Fibroblast of lung (primary cell): ENCODE data around the gene RELCH. TPM values are rescaled to one million over a fixed set of nuclear protein-coding genes. Genes with fewer than 3 reads are reported as not detected.

Source experiments
- DNase-seq, 2 donors: peaks; one replicate each; pipeline versions ENCODE4 v3.0.0 to v3.0.0-alpha.2; 2010; ENCODE audit warnings: low read depth in 2 of 2
- H2AFZ ChIP-seq: 2 replicates; pipeline ENCODE4 v1.5.1; 2012; ENCODE audit warnings: low read length, control low read depth, inconsistent platforms
- H3K27ac ChIP-seq: 2 replicates; pipeline ENCODE4 v1.5.1; 2011; ENCODE audit warnings: low read length, control low read depth; ENCODE audit not compliant: insufficient read depth
- H3K27me3 ChIP-seq: 2 replicates; pipeline ENCODE4 v1.5.1; 2011; ENCODE audit warnings: mild to moderate bottlenecking, low read length; ENCODE audit not compliant: control insufficient read depth, insufficient read depth
- H3K36me3 ChIP-seq: 2 replicates; pipeline ENCODE4 v1.5.1; 2011; ENCODE audit warnings: low read length; ENCODE audit not compliant: control insufficient read depth, insufficient read depth
- H3K4me1 ChIP-seq: 2 replicates; pipeline ENCODE4 v1.5.1; 2011; ENCODE audit warnings: low read length; ENCODE audit not compliant: control insufficient read depth, insufficient read depth; ENCODE audit errors: extremely low read depth
- H3K4me2 ChIP-seq: 2 replicates; pipeline ENCODE4 v1.5.1; 2011; ENCODE audit warnings: low read length, control low read depth; ENCODE audit not compliant: insufficient read depth; ENCODE audit errors: extremely low read depth
- H3K4me3 ChIP-seq, 4 experiments: fragments of 200-600 bp in 1 of 4; sonication (generic) in 1 of 4; replicated peaks in 1 of 4; 2 replicates each; pipeline ENCODE4 v1.5.1; 2011 to 2016; ENCODE audit warnings: low read length in 4 of 4, low read depth in 3 of 4, mild to moderate bottlenecking in 3 of 4, control low read depth in 2 of 4, inconsistent platforms in 1 of 4, mixed read lengths in 1 of 4; ENCODE audit not compliant: insufficient read depth in 1 of 4; ENCODE audit errors: control extremely low read depth in 1 of 4
- H3K79me2 ChIP-seq: 2 replicates; pipeline ENCODE4 v1.5.1; 2012; ENCODE audit warnings: mild to moderate bottlenecking, low read length, inconsistent platforms; ENCODE audit not compliant: control insufficient read depth, insufficient read depth
- H3K9ac ChIP-seq: 2 replicates; pipeline ENCODE4 v1.5.1; 2011; ENCODE audit warnings: mild to moderate bottlenecking, low read length, control low read depth; ENCODE audit not compliant: insufficient read depth
- H3K9me3 ChIP-seq: 2 replicates; pipeline ENCODE4 v1.5.1; 2012; ENCODE audit warnings: low read depth, low read length; ENCODE audit not compliant: control insufficient read depth, insufficient read depth
- H4K20me1 ChIP-seq: 2 replicates; pipeline ENCODE4 v1.5.1; 2011; ENCODE audit warnings: low read length; ENCODE audit not compliant: control insufficient read depth, insufficient read depth; ENCODE audit errors: extremely low read depth
- CTCF ChIP-seq, 2 donors: IDR thresholded peaks in 1 of 2; conservative IDR thresholded peaks in 1 of 2; 1 replicate in 1 of 2; 2 replicates in 1 of 2; pipeline ENCODE4 v1.5.1; 2011 to 2012; ENCODE audit warnings: low read length in 2 of 2, control low read depth in 1 of 2, inconsistent platforms in 1 of 2, low read depth in 1 of 2, mild to moderate bottlenecking in 1 of 2
- EZH2 ChIP-seq: IDR thresholded peaks from 2 replicates; pipeline ENCODE4 v1.5.1; 2012; ENCODE audit warnings: low read length, control low read depth, mild to moderate bottlenecking; ENCODE audit errors: missing control alignments
- polyA plus RNA-seq, 2 donors: library from polyadenylated mRNA; depleted of rRNA in 1 of 2; stranded (reverse) in 1 of 2; unstranded in 1 of 2; fragments of >200 nt; gene quantifications; 2 replicates each; pipeline ENCODE4 v1.2.1, GENCODE V29; 2011 to 2012; ENCODE audit warnings: missing spikeins in 1 of 2
- total RNA-seq: library from RNA; depleted of rRNA; stranded (reverse); fragments of >200 nt; gene quantifications from 2 replicates; pipeline ENCODE4 v1.2.1, GENCODE V29; 2014

RELCH gene
- total and polyA plus RNA-seq, 2 donors (not counting 1 experiment from before 2014, with no cell fraction given), result 13.1 to 34.5 TPM

GRCh38 chr18:62242955-62243354 lies 55.9 kb downstream of the RELCH start:
- no peak for DNase-seq
- no peak for TF ChIP-seq CTCF (conservative IDR thresholded peaks at IDR 0.05 in 1 of 2, IDR thresholded peaks at IDR 0.05 in 1 of 2; ENCODE audit: low read depth in 1 of 2, low read length in 2 of 2)
- no peak for TF ChIP-seq EZH2
- no peaks in the 10 kb centered on the region for H3K9me3 ChIP-seq

GRCh38 chr18:62245177-62245576 lies 58.1 kb downstream of the RELCH start:
- no peak overlapping the region for H3K4me3 ChIP-seq
- no peak overlapping the region for H3K9ac ChIP-seq
- no peak overlapping the region for H3K4me2 ChIP-seq
- no peaks in the 10 kb centered on the region for H3K27me3 ChIP-seq
- no peaks in the 10 kb centered on the region for H3K9me3 ChIP-seq
- H2AFZ ChIP-seq, result no peak overlapping the region
- H3K36me3 ChIP-seq, result peaks cover 1% of the 10 kb centered on the region
- TF ChIP-seq EZH2, result no peak
- TF ChIP-seq CTCF (conservative IDR thresholded peaks at IDR 0.05 in 1 of 2, IDR thresholded peaks at IDR 0.05 in 1 of 2; ENCODE audit: low read depth in 1 of 2, low read length in 2 of 2), result no peak
- DNase-seq, result no peak
- H4K20me1 ChIP-seq, result no peaks in the 10 kb centered on the region
- H3K27ac ChIP-seq, result no peak overlapping the region
- H3K79me2 ChIP-seq, result no peaks in the 10 kb centered on the region
- H3K4me1 ChIP-seq, result no peaks in the 10 kb centered on the region

More at GRCh38 chr18:62242955-62243354, 55.9 kb downstream of the RELCH start:
- Histone ChIP-seq H3K27me3 (no peaks in the 10 kb centered on the region), H3K4me1 (no peaks in the 10 kb centered on the region), H3K36me3 (peaks cover 1% of the 10 kb centered on the region), H3K27ac (no peak overlapping the region), H3K4me3 (no peak overlapping the region), H3K4me2 (no peak overlapping the region), H3K9ac (no peak overlapping the region), H4K20me1 (no peaks in the 10 kb centered on the region), H2AFZ (no peak overlapping the region), H3K79me2 (no peaks in the 10 kb centered on the region)

- Histone ChIP-seq H3K4me1 (no peaks in the 10 kb centered on the region), H3K9me3 (no peaks in the 10 kb centered on the region), H3K27me3 (no peaks in the 10 kb centered on the region), H3K9ac (no peak overlapping the region), H4K20me1 (no peaks in the 10 kb centered on the region), H3K4me2 (no peak overlapping the region), H3K36me3 (peaks cover 1% of the 10 kb centered on the region), H3K27ac (no peak overlapping the region), H3K79me2 (no peaks in the 10 kb centered on the region), H2AFZ (no peak overlapping the region), H3K4me3 (no peak overlapping the region)
- TF ChIP-seq CTCF (conservative IDR thresholded peaks at IDR 0.05 in 1 of 2, IDR thresholded peaks at IDR 0.05 in 1 of 2; ENCODE audit: low read depth in 1 of 2, low read length in 2 of 2) (peak in 1 of 2 donors; percentile 21), EZH2 (no peak)
- no peak for DNase-seq
Measured at GRCh38 chr18:62245699-62246098, 58.6 kb downstream of the RELCH start.
